Right hindlimb (tissue), 1 donor: Measurements from ENCODE around the gene LCLAT1.

Source experiments
- DNase-seq: peaks from one replicate; pipeline ENCODE4 v3.0.0-alpha.2; 2018

Gene LCLAT1

GRCh38 chr2:30424231-30424630 is 22.8 kb upstream of the LCLAT1 start:
- DNase-seq: no peak

- peak; percentile 55 for DNase-seq
These were observed 21.7 kb upstream of the LCLAT1 start for GRCh38 chr2:30425326-30425725.

GRCh38 chr2:30427606-30428347 is 19.3 kb upstream of the LCLAT1 start:
- DNase-seq: no peak

GRCh38 chr2:30428348-30428662 is 18.7 kb upstream of the LCLAT1 start:
- DNase-seq: no peak

DNA sequence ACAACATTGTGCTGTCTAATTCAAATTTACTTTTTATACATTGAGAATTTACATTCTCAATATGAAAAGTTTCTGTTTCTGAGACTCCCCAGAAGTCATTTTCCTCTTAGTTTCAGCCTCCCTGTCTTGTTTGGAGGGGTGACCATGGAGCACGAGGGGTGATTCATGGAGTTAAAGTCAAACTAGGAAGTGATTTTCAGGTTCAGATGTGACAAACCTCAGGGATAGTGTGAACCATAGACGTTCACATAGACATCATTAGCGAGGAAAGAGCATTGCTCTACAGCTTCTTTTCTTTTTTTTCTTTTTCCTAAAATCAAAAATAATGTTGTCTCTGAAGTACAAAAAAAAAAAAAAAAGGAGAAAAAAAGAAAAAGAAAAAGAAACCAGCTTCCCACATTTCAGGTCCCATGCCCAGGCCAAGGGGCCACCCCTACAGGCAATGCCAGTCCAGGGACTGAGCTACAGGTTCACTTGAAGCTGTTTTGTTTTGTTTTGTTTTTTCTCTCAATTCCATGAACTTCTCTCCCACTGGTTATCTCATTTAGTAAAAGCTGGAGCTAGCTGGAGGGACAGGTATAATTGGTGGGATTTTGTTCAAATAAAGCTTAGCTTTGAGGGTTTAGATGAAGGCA is 18.1 kb upstream of the LCLAT1 start:
- DNase-seq: no peak

DNA sequence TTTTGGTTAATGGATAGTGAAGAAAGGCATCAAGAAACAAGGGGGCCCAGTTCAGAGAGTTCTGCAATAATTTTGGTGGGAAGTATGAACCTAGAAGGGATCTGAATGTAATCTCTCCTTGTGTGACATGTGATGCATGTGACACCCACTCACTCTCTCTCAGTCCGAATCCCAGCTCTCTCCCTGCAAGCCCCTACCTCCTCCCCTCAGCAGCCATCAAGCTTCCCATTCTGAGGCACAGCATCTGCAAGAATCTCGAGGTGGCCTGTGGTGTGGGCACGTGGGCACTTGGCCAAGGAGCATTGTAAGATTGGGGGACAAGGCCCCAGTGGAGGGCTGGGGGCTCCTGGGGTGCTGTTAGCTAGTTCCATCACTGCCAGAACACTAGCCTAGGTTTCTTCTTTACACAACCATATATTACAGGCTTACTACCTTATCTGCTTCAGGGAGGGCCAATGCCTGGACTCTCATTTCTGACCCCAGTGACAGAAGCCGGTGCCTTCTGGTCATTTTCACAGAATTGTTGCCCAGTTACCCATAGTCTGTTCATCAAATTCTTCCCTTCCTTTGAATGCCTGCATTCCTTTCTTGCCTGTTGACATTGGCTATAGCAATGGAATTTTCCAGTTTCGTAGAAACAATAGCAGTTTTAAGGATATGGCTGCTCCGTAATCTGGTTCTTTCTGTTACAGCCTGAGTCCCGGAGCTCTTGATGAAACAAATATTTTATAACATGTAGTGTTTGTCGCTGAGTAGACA is 13.3 kb upstream of the LCLAT1 start:
- DNase-seq: no peak

GRCh38 chr2:30434708-30435107 is 12.3 kb upstream of the LCLAT1 start:
- DNase-seq: no peak

- no peak for DNase-seq
These were observed 10.1 kb upstream of the LCLAT1 start for GRCh38 chr2:30436859-30437435.

GRCh38 chr2:30437809-30438548 is 9.1 kb upstream of the LCLAT1 start:
- DNase-seq: no peak

- DNase-seq: no peak
These were observed 7.8 kb upstream of the LCLAT1 start for GRCh38 chr2:30439296-30439695.

DNA sequence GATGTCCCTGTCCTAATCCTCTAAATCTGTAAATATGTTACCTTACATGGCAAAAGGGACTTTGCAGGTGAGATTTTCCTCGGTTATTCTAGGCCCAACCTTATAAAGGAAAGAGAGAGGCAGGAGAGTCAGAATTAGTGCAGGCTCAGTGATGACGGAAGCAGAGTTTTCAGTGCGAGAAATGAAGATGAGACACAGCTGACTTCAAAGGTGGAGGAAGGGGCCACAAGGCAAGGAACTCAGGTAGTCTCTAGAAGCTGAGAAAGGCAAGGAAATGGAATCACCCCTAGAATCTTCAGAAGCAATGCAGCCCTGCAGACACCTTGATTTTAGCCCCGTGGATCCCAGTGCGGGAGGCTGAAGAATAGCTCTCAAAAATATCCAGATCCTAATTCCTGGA is 7.2 kb upstream of the LCLAT1 start:
- no peak for DNase-seq

DNA sequence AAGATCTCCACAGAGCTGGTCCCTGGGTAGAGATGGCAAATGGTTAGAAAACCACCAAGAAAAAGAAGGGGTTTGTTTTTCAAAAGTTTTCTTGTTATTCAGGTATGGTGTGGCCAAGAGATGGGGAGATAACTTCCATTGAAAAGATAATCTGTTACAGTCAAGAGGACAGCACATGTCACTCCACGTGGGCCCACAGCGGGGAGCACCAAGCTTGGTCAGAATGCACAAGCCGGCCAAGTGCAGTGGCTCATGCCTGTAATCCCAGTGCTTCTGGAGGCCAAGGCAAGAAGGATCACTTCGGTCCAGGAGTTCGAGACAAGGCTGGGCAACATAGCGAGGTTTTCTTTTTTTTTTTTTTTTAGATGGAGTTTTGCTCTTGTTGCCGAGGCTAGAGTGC is 6.0 kb upstream of the LCLAT1 start:
- DNase-seq: no peak

GRCh38 chr2:30443081-30443480 is 4.0 kb upstream of the LCLAT1 start:
- no peak for DNase-seq

DNA sequence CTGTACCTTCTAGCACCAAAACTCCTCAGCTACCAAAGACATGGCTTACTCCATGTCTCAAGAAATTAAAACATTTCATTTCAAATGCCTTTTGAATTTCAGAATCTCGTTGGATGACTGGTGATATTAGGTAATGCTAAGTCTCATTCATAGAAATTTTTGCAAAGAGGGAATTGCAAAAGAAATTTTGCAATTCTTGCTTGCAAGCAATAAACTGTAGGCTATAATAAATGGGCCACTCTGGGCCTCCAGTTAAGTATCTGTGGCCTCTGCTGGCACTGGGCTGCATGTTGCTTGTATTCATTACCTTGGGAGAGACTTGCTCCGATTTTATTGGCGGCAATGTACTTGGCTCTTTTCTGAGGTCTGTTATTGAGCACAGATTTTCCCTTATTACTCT is 2.8 kb upstream of the LCLAT1 start:
- DNase-seq: no peak

- no peak for DNase-seq
These were observed 1.7 kb upstream of the LCLAT1 start for GRCh38 chr2:30445266-30445821.

GRCh38 chr2:30446602-30447148 is 371 bp upstream of the LCLAT1 start:
- DNase-seq: no peak

GRCh38 chr2:30448308-30448707 is 1.3 kb downstream of the LCLAT1 start:
- DNase-seq: no peak

- no peak for DNase-seq
These were observed 1.8 kb downstream of the LCLAT1 start for GRCh38 chr2:30448866-30449265.

GRCh38 chr2:30450025-30450424 is 3.0 kb downstream of the LCLAT1 start:
- no peak for DNase-seq

- no peak for DNase-seq
These were observed 6.5 kb downstream of the LCLAT1 start for GRCh38 chr2:30453498-30453897.

GRCh38 chr2:30454571-30454970 is 7.5 kb downstream of the LCLAT1 start:
- DNase-seq: no peak

DNA sequence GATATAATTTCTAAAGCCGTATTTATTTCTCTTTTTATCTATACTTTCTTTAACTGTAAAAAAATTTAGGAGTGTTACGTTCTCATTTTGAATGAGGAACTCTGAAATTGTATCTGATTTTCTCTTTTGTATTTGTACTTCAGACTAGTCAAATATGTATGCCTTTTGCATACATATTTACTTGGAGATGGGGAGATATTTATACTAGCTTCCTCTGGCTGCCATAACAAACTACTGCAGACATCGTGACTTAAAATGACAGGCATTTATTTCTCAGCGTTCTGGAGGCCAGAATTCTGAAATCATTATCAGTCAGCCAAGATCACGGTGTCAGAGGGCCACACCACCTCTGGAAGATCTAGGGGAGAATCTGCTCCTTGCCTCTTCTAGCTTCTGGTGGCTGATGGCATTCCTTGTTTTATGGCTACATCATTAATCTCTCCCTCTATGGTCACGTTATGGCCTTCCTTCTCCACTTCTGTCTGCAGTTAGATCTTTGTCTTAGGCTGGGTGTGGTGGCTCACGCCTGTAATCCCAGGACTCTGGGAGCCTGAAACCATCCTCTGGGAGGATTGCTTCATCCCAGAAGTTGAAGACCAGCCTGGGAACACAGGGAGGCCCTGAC is 8.2 kb downstream of the LCLAT1 start:
- no peak for DNase-seq
